Measurements from ENCODE around the gene LRP1. TPM values are rescaled to one million over a fixed set of nuclear protein-coding genes. Genes with fewer than 3 reads are reported as not detected.
A peak's percentile ranks its signal among the peaks of the same experiment; 100 is the strongest.

The LRP1 gene
- total and polyA plus RNA-seq, 2 of the 13 experiments (the other 11 are each of a cell fraction or from before 2014, with no cell fraction given): 14.7 to 30.8 TPM

DNA sequence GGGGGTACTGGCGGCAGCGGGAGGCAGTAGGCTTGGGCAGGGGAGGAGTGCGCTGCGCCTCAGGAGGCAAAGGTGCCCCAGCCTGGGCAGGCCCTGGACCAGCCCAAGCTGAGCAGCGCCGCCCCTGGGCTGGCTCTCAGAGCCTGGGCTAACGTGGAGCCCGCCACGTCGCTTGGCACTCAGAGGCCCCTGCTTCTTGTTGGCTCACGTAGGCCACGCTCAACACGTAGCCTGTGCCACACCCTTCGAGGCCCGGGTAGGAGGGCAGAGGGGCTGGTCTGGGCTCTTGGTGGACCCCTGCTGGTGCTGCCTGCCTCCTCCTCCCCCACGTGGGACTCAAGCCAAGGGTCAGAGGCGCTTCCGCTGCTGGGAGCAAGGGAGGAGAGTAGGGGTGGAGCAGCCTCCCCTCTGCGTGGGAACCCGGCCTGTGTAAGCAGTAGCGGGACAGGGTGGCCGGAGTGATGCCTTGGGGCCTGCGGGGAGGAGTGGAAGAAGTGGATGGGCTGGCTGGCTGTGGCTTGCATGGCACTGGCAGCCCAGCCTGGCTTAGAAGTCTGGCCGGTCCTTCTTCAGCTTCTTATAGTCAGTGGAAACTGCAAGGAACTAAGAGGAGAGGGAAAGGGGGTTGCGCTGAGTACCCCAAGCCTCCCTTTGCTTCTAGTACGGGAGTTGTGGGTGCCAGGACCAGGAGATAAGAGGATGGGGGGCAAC, 106.9 kb downstream of the LRP1 start (continued):
- no peak for TF ChIP-seq NAIF1 (CRISPR knock-in tag; IDR thresholded peaks at IDR 0.05; ENCODE audit: borderline replicate concordance)
- peak; percentile 42; the same call in 1 of the 2 replicates for TF ChIP-seq GABPB1 (CRISPR knock-in tag; IDR thresholded peaks at IDR 0.05)
- TF ChIP-seq ZNF382 (CRISPR knock-in tag; IDR thresholded peaks at IDR 0.05; ENCODE audit: borderline replicate concordance): no peak
- TF ChIP-seq MAF1 (CRISPR knock-in tag; IDR thresholded peaks at IDR 0.05; ENCODE audit: borderline replicate concordance): no peak
- TF ChIP-seq ZNF672 (CRISPR knock-in tag; IDR thresholded peaks at IDR 0.05): no peak
- no peak for TF ChIP-seq HIVEP1 (CRISPR knock-in tag; IDR thresholded peaks at IDR 0.05)
- TF ChIP-seq KLF11 (CRISPR knock-in tag; IDR thresholded peaks at IDR 0.05): no peak
- TF ChIP-seq PAF1 (CRISPR knock-in tag; IDR thresholded peaks at IDR 0.05): peak; percentile 94; the same call in 1 of the 2 replicates
- TF ChIP-seq ZBTB38 (CRISPR knock-in tag; IDR thresholded peaks at IDR 0.05): peak; percentile 86
- TF ChIP-seq SUZ12 (IDR thresholded peaks at IDR 0.05; ENCODE audit: low read depth, low read length): no peak
- no peak for TF ChIP-seq CHCHD3 (CRISPR knock-in tag; IDR thresholded peaks at IDR 0.05)
- TF ChIP-seq IKZF4 (CRISPR knock-in tag; IDR thresholded peaks at IDR 0.05; ENCODE audit: borderline replicate concordance, low read depth, not compliant biosample characterization): no peak
- no peak for TF ChIP-seq ZNF746 (CRISPR knock-in tag; IDR thresholded peaks at IDR 0.05)
- TF ChIP-seq MBD4 (IDR thresholded peaks at IDR 0.05; ENCODE audit: borderline replicate concordance, low read length): no peak
- peak; percentile 98 for TF ChIP-seq RBFOX2 (IDR thresholded peaks at IDR 0.05; ENCODE audit: low read depth, low read length)
- no peak for TF ChIP-seq ZNF468 (CRISPR knock-in tag; IDR thresholded peaks at IDR 0.05)
- TF ChIP-seq ZNF484 (CRISPR knock-in tag; IDR thresholded peaks at IDR 0.05; ENCODE audit: borderline replicate concordance, low read depth): no peak
- no peak for TF ChIP-seq ZNF451 (CRISPR knock-in tag; IDR thresholded peaks at IDR 0.05)
- no peak for TF ChIP-seq HMG20A (CRISPR knock-in tag; IDR thresholded peaks at IDR 0.05; ENCODE audit: borderline replicate concordance)
- TF ChIP-seq, protein P1, sequence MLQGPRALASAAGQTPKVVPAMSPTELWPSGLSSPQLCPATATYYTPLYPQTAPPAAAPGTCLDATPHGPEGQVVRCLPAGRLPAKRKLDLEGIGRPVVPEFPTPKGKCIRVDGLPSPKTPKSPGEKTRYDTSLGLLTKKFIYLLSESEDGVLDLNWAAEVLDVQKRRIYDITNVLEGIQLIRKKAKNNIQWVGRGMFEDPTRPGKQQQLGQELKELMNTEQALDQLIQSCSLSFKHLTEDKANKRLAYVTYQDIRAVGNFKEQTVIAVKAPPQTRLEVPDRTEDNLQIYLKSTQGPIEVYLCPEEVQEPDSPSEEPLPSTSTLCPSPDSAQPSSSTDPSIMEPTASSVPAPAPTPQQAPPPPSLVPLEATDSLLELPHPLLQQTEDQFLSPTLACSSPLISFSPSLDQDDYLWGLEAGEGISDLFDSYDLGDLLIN (CRISPR knock-in tag; IDR thresholded peaks at IDR 0.05; ENCODE audit: borderline replicate concordance): no peak
- TF ChIP-seq ZFP36L2 (CRISPR knock-in tag; IDR thresholded peaks at IDR 0.05): no peak
- TF ChIP-seq, protein P2, sequence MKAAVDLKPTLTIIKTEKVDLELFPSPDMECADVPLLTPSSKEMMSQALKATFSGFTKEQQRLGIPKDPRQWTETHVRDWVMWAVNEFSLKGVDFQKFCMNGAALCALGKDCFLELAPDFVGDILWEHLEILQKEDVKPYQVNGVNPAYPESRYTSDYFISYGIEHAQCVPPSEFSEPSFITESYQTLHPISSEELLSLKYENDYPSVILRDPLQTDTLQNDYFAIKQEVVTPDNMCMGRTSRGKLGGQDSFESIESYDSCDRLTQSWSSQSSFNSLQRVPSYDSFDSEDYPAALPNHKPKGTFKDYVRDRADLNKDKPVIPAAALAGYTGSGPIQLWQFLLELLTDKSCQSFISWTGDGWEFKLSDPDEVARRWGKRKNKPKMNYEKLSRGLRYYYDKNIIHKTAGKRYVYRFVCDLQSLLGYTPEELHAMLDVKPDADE (CRISPR knock-in tag; IDR thresholded peaks at IDR 0.05): no peak
- TF ChIP-seq ATRX (CRISPR knock-in tag; IDR thresholded peaks at IDR 0.05; ENCODE audit: borderline replicate concordance): no peak
- TF ChIP-seq TAF15 (IDR thresholded peaks at IDR 0.05; ENCODE audit: low read depth, low read length, poor library complexity, severe bottlenecking): no peak

All from HepG2 (cell line).